ENCODE results near the gene RNF157.

Gene RNF157

DNA sequence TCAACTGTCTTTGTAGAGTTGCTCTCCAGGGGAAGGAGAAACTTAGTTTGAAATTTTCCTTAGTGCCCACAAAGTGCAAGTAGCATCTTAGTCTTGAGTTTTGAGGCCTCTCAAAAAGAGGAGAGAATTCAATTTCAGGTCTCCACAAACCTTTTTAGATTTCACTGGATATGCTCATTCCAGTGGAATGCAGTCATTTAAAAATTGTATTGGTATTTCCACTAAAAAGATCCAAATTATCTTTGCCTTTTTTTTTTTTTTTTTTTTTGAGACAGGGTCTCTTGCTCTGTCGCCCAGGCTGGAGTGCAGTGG, 92.3 kb downstream of the RNF157 start:
- H3K4me3 ChIP-seq (ENCODE audit: control insufficient read depth, low read depth, low read length) = no peak overlapping the region
- TF ChIP-seq, protein P1, sequence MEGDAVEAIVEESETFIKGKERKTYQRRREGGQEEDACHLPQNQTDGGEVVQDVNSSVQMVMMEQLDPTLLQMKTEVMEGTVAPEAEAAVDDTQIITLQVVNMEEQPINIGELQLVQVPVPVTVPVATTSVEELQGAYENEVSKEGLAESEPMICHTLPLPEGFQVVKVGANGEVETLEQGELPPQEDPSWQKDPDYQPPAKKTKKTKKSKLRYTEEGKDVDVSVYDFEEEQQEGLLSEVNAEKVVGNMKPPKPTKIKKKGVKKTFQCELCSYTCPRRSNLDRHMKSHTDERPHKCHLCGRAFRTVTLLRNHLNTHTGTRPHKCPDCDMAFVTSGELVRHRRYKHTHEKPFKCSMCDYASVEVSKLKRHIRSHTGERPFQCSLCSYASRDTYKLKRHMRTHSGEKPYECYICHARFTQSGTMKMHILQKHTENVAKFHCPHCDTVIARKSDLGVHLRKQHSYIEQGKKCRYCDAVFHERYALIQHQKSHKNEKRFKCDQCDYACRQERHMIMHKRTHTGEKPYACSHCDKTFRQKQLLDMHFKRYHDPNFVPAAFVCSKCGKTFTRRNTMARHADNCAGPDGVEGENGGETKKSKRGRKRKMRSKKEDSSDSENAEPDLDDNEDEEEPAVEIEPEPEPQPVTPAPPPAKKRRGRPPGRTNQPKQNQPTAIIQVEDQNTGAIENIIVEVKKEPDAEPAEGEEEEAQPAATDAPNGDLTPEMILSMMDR (IDR thresholded peaks at IDR 0.05; ENCODE audit: control insufficient read depth, insufficient read depth, low read depth, low read length, missing control alignments) = no peak
- DNase-seq (ENCODE audit: low read depth) = no peak

DNA sequence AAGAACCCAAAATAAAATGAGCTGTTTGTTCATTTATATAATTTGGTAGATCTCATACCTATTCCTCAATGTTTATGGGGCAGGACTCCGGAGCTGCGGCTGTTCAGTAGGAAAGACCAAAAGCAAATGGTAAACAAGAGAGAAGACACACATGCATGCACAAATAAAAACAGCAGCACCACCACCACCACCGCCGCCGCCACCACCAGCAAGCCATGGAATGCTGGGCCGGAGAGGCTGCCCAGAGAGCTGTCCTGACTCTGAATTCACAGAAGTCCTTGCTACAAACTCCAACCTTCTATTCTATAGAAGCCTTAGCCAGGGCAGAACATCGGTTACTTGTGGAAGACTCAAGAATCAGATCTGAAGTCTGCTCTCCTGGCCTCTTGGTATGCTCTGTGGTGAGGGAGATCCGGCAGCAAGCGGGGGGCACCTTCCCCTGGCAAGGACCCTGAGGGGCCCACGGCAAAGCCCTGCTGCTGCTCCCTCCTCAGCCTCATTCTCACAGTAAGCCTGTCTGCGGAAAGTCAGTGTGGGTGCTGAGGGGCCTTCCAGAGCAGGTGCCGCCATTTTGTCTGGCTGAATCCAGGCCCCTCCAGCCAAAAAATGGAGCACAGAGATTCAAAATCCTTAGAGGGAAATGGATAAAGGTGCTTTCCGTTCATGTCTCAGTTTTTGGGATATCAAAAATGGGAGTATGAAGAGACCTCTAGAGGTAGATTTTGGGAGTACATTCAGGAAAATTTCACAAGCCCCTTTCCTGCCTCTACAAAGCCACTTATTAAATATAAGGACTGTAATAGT, 92.9 kb downstream of the RNF157 start:
- TF ChIP-seq, protein P1 (IDR thresholded peaks at IDR 0.05; ENCODE audit: control insufficient read depth, insufficient read depth, low read depth, low read length, missing control alignments) = peak; percentile 65
- no peak for DNase-seq (ENCODE audit: low read depth)
- H3K4me3 ChIP-seq (ENCODE audit: control insufficient read depth, low read depth, low read length) = no peak overlapping the region

DNA sequence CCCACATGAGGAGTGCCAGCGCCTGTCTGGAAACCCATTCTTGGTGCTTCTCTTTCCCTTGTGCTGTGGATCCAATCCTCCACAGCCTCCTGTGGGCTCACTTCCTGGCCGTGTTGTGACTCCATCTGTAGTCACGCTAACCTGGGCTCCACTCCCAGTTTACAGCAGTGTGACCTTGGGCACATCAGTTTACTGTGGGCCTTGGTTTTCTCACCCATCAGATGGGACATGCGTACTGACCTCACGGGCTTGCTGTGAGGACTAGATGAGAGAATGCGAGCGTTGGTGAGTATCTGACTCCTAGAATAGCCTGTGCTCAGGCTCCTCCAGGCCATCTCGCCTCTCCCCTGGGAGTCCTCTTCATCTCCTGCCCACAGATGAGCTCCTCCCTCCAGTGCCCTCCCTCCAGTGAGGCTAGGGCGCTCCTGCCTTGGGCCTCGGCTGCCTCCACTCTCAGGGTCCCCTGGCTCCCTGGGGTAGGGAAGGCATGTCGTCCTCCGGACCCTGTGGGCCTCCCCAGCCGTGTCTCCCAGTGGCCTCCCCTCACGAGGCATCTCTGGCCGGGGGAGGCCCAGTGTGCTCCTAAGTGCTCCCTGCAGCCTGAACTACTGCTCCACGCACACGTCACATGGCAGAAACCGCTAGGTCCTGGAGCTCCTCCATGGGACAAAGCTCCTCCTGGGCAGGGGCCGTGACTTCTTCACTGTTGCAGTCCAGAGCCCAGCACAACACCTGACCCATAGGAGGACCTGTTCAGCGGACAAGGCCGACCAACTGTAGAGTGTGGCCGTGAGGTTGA, 94.0 kb downstream of the RNF157 start:
- no peak overlapping the region for H3K4me3 ChIP-seq (ENCODE audit: control insufficient read depth, low read depth, low read length)
- DNase-seq (ENCODE audit: low read depth) = no peak
- TF ChIP-seq, protein P1 (IDR thresholded peaks at IDR 0.05; ENCODE audit: control insufficient read depth, insufficient read depth, low read depth, low read length, missing control alignments) = no peak

DNA sequence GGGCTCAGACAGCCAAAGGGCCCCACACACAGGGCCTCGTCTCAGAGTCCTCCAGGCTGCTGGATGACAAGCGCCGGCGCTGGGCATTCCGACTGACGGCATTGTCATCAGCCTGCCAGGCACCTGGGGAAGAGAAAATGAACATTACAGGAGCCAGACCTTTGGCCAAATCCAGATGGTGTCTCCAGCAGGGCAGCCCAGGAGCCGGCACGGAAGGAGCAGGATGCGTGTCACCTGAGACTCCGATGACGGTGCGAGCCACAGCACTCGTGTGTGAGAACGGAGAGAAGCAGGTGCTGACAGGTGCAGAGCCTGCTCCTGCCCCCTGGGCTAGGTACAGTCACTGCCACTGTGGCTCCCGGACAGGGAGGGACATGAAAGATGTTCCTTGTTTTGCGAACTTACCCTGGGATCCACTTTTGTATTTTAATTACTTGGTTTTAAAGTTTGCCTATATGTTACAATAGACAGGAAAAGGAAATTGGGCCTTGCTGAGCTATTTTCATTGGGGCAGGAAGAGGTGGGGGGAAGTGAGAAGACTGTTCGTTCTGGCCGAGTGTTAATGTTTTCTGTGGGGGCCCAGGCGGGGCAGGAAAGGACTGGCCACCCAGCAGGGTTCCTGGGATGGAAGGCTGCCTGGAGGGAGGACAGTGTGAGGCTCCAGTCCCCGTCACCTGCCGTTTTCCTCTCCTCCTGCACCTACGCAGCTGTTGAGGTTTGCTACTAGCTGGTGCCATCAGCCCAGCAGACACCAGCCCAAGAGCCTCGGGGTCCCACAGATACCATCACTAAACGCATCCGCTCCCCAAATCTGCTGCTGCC, 94.9 kb downstream of the RNF157 start:
- no peak overlapping the region for H3K4me3 ChIP-seq (ENCODE audit: control insufficient read depth, low read depth, low read length)
- TF ChIP-seq, protein P1 (IDR thresholded peaks at IDR 0.05; ENCODE audit: control insufficient read depth, insufficient read depth, low read depth, low read length, missing control alignments) = no peak
- no peak for DNase-seq (ENCODE audit: low read depth)

DNA sequence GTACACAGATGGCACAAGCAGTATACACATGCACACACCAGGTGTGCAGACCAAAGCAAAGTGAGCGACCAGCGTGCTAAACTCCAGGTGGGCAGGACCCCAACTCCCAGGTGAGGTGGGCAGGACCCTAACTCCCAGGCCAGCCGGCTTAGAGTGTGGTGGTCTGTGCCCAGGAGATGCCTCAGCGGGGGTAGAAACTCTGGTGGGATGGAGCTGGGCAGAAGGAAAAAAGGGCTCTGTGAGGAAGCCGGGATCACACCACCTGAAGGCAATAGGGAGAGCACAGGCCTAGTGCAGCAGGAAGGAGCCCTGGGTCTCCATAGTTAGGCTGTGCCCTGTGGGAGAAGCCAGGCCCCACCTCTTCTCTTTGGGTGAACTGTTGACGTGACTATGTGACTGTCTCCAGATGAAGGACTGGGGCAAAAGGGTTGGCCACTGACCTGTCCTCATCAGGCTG, 97.7 kb downstream of the RNF157 start:
- H3K4me3 ChIP-seq (ENCODE audit: control insufficient read depth, low read depth, low read length) = no peak overlapping the region
- TF ChIP-seq, protein P1 (IDR thresholded peaks at IDR 0.05; ENCODE audit: control insufficient read depth, insufficient read depth, low read depth, low read length, missing control alignments) = no peak
- DNase-seq (ENCODE audit: low read depth) = no peak

DNA sequence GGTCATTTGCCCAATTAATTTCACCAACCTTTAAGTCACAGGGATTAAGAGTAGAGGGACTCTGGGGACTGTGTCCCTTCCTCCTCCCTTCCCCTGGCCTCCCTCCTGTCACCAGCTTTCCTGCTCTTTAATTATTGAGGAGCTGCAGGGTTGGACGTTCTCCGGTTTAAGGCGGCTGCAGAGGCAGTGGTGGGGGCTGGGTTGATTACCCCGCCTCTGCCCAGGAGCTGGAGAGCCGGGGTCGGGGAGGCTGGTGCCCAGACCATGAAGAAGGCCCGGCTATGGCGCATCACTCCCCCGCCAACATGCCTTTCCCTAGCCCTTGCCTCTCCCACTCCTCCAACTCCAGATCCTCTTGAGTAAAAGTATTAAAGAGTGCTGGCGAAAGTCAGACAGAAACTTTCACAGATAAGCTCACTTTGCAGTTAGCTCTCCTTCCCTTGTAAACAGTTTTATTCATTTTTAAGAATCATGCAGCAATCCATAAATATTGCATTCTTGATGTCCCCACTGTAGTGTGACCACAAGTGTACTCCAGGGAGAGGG, 98.2 kb downstream of the RNF157 start:
- no peak for DNase-seq (ENCODE audit: low read depth)
- H3K4me3 ChIP-seq (ENCODE audit: control insufficient read depth, low read depth, low read length) = no peak overlapping the region
- TF ChIP-seq, protein P1 (IDR thresholded peaks at IDR 0.05; ENCODE audit: control insufficient read depth, insufficient read depth, low read depth, low read length, missing control alignments) = no peak
